Tibial nerve (tissue), 4 donors: ENCODE data around the gene EAF1.

Source experiments
- EP300 ChIP-seq, 2 donors: sonication (generic); formaldehyde crosslinking; IDR thresholded peaks; one replicate each; pipeline ENCODE4 v1.6.1; 2017; ENCODE audit warnings: antibody characterized with exemption in 2 of 2, mild to moderate bottlenecking in 1 of 2
- POLR2A ChIP-seq, 2 donors: fragments of 450-650 bp; IDR thresholded peaks; one replicate each; pipeline ENCODE4 v1.6.1; 2017; ENCODE audit warnings: antibody characterized with exemption in 2 of 2, mild to moderate bottlenecking in 2 of 2, moderate library complexity in 2 of 2
- TF ChIP-seq, protein P1 (sequence below), 5 experiments: fragments of 200-600 bp in 3 of 5; fragments of 450-650 bp in 2 of 5; sonication (generic) in 3 of 5; IDR thresholded peaks; one replicate each; pipeline ENCODE4 v1.5.1; 2016 to 2019; ENCODE audit warnings: antibody characterized with exemption in 5 of 5, mild to moderate bottlenecking in 3 of 5, moderate library complexity in 2 of 5

DNA sequence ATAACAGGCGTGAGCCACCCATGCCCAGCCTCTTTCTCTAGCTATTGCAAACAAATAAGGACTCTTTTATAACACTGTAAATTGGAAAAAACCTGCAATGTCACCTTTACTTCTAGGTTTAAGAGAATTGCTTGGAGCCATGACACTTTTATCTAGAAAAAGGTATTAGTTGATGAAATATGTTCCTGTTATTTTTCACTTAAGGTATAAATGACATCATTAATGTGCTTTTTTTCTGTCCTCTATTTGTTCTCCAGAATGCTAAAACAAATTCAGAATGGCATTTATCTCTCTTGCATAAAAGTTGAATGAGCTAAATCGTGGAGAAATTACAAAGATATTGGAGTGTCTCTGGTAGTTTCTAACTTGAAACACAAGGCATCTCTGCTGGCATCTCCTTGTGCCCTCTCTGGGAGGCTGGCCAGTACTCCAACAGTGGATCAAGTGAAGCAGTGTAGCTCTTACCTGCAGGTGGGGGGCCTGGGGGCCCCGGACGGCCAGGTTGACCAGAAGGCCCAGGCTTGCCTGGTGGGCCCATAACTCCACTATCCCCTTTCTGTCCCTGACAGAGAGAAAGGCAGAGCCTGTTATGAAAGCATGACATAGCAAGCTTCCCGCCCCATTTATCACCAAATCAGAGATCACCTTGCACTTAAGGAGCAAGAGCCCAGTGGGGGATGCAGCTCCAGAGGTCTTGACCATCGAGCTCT is 38.6 kb downstream of the EAF1 start:
- TF ChIP-seq, protein P1, sequence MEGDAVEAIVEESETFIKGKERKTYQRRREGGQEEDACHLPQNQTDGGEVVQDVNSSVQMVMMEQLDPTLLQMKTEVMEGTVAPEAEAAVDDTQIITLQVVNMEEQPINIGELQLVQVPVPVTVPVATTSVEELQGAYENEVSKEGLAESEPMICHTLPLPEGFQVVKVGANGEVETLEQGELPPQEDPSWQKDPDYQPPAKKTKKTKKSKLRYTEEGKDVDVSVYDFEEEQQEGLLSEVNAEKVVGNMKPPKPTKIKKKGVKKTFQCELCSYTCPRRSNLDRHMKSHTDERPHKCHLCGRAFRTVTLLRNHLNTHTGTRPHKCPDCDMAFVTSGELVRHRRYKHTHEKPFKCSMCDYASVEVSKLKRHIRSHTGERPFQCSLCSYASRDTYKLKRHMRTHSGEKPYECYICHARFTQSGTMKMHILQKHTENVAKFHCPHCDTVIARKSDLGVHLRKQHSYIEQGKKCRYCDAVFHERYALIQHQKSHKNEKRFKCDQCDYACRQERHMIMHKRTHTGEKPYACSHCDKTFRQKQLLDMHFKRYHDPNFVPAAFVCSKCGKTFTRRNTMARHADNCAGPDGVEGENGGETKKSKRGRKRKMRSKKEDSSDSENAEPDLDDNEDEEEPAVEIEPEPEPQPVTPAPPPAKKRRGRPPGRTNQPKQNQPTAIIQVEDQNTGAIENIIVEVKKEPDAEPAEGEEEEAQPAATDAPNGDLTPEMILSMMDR (IDR thresholded peaks at IDR 0.05), result no peak
- TF ChIP-seq POLR2A (IDR thresholded peaks at IDR 0.05) (no peak), EP300 (IDR thresholded peaks at IDR 0.05) (no peak)
